HG03342 (cell line): ENCODE data around the gene ART1.
"Not testable (repeated sequence)": the region's sequence is repeated elsewhere in the genome, so short reads cannot be mapped to it uniquely, and the experiment has no call there.

ENCODE experiments used
- ATAC-seq: cut with Tn5 transposase; IDR thresholded peaks from one replicate; pipeline ENCODE4 v1.9.1; 2021; ENCODE audit warnings: mild to moderate bottlenecking, moderate library complexity; ENCODE audit not compliant: unreplicated experiment

ART1 gene

DNA sequence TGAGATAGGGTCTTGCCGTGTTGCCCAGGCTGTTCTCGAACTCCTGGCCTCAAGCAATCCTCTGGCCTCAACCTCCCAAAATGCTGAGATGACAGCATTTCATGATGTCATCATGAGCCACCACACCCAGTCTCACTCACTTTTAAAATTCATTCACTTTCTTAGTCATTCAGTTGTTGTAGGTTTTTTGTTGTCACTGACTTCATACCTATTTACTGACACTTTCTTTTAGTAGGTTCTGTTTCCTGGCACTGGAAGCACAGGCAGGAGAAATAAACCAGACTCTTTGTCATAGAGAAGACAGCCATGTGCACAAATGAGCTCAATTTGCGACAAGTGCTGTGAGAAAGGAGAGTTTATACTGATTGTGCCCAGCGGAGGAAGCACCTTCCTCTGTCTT lies 13.6 kb upstream of the ART1 start:
- ATAC-seq: no peak

DNA sequence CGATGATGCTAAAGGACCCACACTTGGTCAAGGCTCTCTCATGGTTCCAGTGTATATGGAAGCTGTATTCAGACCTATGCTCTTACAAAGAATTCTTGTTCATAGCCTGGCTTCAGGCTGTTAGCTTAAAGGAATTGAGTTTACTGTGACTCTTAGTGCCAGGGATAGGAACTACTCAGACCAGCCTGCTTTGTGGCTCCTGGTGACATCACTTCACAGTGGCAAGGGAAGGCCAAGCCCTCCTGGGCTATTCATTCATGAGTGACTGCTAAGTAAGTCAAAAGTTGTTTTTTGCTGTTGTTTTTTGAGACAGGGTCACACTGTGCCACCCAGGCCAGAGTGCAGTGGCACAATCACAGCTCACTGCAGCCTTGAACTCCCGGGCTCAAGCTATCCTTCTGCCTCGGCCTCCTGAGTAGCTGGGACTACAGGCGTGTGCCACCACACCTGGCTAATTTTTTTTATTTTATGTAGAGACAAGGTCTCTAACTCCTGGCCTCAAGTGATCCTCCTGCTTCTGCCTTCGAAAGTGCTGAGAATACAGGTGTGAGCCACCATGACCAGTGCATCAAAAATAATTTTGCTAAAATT lies 12.8 kb upstream of the ART1 start:
- no peak for ATAC-seq

DNA sequence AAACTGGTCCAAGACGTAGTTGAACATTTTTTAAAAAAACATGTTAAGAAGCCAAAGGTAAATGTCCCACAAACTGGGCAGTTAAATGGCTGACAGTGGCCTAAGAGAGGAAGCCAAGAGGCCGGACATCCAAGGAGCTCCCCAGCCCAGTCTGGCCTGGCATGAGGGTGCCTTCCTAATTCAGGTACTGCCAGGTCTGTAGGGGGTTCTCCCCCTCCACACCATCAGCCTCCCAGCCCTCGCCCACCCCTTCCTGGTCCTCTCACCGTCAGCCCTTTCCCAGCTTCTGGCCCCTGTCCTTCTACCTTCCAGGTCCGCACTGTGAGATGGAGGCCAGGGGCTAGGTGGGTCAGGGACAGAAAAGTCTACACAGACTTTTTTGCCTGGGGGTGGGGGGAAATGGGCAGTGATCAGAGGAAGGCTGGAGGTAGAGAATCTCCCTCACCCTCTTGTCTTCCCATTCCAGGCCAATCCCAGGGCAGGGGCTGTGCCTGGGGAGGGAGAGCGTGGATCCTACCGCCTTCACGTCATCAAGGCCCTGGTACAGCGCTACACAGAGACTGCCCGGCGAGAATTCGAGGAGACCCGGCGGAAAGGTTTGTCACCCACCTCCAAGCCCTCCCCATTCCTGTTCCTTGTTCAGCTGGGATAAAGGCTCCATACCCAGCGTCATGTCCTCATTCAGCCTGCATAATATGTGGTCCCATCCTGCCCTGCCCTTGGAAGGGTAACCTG lies 9.1 kb upstream of the ART1 start:
- ATAC-seq: no peak

DNA sequence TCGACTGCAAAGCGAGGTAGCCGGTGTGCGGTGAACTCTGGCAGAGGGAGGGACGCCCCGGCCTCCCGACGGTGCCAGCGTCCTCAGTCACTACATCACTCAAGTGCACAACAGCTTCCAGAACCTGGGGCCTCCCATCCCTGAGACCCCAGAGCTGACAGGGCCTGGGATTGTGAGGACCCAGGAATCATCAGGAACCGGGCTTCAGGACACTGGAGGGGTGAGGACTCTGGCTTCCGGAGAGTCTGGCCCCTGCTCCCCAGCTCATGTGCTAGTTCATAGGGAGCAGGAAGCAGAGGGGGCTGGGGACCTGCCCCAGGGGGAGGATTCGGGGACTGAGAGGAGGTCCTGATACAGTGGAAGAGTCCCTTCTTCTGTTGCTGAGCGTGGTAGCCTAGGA lies 7.7 kb upstream of the ART1 start:
- ATAC-seq: no peak

DNA sequence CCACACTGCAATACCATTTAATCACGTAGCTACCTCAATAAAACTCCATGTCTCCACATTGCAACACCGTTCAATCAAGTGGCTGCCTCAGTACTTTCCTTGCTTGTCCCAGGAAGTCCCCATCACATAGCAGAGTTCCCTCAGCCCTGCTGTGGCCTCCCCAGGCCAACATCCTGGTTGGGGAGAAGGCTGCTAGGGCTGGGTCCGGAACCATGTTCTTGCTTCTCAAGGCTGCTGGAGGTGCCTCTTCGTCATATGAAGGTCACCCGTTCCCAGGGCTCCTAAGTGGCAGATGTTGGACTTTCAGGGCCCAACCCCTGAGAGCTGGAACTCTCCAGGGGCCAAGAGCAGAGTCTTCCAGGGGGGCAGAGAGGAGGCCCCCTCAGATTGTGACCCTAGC lies 6.4 kb upstream of the ART1 start:
- no peak for ATAC-seq

DNA sequence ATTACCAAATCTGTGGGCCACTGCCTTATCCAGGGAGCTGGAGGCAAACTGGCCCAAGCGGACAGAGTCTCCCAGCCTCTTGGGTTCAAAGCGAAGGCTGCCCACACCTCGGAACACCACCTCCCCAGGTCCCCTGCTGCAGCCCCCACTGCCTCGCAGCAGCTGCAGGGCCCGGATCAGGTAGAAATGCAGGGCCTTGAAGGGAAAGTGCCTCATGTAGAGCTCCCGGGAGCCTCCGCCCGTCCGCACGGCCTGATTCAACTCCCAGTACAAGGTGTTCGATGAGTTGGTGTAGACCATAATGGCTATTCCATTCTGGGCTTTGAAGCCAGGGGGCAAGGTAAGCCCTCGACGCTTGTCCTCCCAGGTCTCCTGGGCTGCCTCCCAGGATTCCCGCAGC lies 5.1 kb upstream of the ART1 start:
- no peak for ATAC-seq

DNA sequence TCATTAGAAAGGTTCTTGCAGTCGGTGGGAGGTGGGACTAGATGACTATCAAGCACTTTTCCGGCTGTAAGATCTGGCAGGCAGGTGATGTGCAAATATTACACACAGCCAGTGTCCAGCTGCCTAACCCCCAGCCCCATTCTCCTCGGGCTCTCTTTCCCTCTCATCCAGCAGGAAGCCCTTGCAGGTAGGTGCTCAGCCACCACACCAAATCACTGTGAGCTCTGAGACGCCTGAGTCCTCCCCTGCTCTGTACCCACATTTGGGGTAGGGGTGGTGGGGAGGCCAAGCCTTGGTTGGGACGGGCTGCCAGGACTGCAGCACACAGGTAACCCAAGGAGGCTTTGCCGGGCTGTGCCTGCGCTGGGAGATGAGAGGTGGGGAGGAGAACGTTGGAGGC lies 3.7 kb upstream of the ART1 start:
- ATAC-seq: no peak

DNA sequence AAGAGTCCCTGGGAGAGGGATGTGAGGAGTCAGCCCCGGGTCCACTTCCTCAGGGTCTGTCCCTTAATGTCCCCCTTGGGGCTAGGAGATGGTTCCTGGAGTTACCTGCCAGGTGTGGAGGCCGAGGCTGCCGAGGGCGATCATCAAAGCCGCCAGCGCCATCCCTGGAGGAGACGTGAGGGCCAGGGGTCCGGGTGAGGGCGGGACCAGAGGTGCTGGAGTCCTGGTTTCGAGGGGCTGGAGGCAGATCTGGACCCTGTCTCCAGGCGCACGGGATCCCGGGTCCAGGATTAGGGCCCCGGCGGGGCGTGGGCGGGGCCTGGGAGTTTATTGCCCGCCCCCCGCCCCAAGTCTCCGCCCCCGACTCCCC lies 3.2 kb upstream of the ART1 start, which contains the start of gene ART5:
Gene ART5, minus strand, starts transcription at position 292 of the 370 bp plus-strand sequence. Its CDS starts 130 bp downstream, at position 162.
- ATAC-seq: no peak

DNA sequence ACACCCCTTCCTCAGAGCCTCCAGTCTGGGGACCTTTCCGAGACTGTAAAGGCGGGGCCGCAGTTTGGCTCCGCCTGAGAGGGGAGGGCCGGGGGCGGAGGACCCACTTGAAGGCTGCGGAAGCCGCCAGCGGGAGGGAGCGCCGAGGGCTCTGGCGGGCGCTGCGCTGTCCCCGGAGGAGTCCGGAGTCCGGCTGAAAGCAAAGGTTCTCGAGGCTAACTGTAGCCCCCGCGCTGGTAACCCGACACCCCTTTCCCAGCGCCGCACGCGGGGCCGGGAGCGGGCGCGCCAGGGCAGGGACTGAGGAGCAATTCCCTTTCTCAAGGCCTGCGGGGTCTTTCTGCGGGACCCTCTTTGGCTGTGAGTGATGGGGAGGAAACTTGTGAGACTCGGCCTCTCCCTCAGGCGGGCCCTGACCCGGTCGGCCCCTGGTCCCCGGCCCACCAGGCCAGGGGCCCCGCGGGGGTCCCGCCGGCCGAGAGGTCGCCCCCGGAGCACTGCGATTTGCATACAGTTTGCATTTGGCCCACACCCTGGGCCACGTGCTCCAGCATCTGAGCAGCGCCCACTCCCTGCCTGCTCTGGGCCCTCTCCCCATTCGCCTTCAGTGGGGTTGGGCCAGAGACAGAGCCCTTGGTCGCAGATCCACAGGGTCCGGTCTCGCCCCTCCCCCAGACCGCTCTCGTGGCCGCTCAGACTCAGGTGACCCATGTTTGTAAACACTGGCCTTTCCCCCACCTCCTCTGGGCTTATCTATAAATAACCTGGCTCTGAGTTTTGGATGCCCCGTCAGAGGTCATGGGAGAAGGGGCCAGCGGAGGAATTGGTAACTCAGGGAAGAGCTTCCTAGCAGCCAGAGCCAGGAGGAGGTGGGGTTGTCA lies 2.6 kb upstream of the ART1 start:
- ATAC-seq: peak; percentile 46

DNA sequence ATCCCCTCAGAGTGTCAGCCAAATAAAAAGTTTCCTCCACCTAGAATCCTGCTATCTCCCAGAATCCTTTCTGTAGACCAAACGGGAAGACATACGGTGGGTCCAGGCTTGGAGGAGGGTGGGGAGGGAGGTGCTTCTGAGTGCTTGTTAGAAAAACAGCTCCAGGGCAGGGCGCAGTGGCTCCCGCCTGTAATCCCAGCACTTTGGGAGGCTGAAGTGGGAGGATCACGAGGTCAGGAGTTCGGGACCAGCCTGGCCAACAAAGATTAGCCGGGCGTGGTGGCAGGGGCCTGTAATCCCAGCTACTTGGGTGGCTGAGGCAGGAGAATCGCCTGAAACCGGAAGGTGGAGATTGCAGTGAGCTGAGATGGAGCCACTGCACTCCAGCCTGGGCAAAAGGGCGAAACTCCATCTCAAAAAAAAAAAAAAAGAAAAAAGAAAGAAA lies 1.8 kb upstream of the ART1 start:
- ATAC-seq: not testable (repeated sequence)

DNA sequence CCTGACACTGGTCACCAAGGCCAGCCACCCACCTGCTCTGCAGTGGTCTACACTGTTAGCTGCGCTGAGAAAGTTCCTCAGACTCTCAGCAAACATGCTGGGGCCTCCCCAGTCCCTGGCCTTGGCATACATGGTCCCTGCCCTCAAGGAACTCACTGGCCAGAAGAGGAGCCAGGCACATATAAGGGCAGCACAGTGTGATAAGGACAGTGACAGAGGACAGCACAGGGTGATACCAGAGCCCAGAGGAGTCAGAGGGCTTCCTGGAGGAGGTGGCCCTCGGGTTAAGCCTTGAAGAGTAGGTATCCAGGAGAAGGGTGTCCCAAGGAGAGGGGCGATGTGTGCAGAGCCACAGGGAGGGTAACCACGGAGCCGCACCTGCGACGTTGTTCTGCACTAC lies 624 bp downstream of the ART1 start:
- no peak for ATAC-seq

DNA sequence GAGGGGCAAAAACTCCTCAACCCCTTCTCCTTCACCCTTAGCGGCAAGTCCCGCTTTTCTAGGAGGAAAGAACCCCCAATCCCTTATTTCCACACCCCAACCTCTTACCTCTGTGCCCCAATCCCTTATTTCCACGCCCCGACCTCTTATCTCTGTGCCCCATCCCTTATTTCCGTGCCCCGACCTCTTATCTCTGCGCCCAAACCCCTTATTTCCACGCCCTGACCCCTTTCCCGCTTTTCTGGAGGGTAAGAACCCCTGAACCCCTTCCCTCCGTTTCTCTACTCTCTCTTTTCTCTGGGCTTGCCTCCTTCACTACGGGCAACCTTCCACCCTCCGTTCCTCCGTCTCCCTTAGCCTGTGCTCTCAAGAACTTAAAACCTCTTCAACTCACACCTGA lies 3.9 kb downstream of the ART1 start:
- ATAC-seq: not testable (repeated sequence)

DNA sequence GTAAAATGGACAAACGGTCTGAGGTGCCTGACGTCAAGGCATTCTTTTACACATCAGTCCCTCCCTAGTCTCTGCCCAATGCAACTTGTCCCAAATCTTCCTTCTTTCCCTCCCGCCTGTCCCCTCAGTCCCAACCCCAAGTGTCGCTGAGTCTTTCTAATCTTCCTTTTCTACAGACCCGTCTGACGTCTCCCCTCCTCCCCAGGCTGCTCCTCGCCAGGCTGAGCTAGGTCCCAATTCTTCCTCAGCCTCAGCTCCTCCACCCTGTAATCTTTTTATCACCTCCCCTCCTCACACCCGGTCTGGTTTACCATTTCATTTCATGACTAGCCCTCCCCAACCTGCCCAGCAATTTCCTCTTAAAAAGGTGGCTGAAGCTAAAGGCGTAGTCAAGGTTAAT lies 4.4 kb downstream of the ART1 start:
- ATAC-seq: not testable (repeated sequence)

DNA sequence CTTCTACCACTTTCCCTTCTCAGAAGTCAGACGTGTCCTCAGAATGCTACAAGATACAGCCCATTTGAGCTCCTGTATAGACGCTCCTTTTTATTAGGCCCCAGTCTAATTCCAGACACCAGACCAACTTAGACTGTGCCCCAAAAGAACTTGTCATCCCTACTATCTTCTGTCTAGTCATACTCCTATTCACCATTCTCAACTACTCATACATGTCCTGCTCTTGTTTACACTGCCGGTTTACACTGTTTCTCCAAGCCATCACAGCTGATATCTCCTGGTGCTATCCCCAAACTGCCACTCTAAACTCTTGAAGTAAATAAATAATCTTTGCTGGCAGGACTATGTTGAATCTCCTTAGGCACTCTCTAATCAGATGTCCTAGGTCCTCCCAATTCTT lies 7.6 kb downstream of the ART1 start:
- not testable (repeated sequence) for ATAC-seq

DNA sequence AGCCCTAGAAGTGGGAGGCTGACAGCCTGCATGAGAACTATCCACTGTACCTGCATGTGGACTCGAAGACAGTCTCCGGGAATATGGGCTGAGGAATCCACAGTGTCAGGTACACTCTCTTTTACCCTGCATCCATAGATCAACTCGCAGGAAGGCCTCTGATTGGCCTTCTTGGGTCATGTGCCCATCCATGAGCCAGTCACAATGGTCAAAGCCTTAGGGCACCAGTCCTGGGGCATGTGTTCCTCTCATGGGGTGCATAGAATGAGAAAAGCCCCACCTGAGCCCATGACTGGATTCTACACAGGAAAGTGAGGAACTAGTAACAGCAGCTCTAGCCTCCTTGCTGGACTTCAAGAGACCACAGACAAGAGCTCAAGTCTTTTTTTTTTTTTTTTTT lies 10.6 kb downstream of the ART1 start:
- no peak for ATAC-seq

DNA sequence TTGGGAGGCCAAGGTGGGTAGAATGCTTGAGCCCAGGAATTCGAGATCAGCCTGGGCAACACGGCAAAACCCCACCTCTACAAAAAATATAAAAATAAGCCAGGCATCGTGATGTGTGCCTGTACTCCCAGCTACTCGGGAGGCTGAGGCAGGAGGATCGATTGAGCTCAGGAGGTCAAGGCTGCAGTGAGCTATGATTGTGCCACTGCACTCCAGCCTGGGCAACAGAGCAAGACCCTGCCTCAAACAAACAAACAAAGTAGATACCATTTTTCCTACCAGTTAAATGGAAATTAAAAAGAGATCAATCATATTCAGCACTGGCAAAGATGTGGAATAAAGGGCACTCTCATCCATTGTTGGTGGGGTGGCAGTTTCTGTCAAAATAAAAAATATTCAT lies 12.4 kb downstream of the ART1 start:
- ATAC-seq: not testable (repeated sequence)

DNA sequence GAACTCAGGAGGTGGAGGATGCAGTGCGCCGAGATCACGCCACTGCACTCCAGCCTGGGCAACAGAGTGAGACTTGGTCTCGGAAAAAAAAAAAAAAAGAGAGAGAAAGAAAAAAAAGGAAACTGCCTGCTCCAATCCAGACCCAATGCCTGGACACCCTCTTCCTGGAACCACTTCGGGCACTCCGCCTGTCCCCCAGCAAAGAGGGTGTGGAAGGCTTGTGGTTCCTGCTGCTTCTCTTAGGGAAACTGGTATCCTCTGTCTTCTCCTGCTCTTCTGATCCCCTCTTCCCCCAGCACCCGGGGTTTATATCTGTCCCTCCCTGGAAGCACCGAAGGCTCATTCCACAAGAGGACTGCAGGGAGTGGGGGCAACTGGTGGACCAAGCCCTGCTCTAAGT lies 13.3 kb downstream of the ART1 start:
- ATAC-seq: no peak

DNA sequence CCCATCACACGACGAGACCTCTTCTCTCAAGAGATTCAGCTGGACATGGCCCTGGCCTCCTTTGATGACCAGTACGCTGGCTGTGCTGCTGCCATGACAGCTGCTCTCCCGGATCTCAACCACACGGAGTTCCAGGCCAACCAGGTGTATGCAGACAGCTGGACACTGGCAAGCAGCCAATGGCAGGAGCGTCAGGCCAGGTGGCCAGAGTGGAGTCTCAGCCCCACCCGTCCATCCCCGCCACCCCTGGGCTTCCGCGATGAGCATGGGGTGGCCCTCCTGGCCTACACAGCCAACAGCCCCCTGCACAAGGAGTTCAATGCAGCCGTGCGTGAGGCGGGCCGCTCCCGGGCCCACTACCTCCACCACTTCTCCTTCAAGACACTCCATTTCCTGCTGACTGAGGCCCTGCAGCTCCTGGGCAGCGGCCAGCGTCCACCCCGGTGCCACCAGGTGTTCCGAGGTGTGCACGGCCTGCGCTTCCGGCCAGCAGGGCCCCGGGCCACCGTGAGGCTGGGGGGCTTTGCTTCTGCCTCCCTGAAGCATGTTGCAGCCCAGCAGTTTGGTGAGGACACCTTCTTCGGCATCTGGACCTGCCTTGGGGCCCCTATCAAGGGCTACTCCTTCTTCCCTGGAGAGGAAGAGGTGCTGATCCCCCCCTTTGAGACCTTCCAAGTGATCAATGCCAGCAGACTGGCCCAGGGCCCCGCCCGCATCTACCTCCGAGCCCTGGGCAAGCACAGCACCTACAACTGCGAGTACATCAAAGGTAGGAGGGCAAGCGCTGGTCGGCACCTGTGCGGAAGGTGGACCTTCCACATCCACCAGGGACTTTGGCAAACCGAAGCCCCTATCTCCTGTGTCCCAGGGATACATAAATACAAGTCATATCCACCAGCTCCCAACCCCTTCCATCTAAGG lies 14.9 kb downstream of the ART1 start:
- no peak for ATAC-seq

DNA sequence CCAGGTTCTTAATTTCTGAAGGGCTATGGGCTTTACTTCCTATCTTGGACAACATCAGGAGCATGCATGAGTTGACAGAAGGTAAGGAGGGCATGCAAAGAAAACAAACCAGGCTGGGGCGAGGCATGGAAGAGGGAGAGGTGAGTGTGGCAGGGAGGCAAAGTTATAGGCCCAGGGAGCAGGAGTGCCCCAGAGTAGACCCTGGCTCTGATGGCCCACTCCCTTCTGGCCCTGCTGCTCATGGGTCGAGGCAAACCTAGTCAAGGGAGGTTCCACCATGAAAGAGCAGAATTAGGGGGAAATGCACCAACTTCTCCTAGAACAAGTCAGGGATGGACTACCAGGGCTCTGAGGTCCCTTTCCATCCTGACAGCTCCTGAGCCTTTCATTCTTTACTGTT lies 16.0 kb downstream of the ART1 start:
- ATAC-seq: no peak

DNA sequence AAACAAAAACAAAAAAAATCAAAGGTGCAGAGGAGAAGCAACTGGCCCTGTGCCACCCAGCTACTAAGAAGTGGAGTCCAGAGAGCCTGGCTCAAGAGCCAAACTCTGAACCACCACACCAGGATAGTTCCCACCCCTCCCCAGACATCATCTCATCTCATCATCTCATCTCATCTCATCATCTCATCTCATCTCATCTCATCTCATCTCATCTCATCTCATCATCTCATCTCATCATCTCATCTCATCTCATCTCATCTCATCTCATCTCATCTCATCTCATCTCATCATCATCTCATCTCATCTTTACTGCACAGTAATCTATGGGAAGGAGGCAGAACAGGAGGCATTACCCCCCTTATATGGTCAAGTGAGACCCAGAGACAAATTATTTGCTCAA lies 17.9 kb downstream of the ART1 start:
- no peak for ATAC-seq
